ENCODE results near the gene PCIF1. TPM values are rescaled to one million over a fixed set of nuclear protein-coding genes. Genes with fewer than 3 reads are reported as not detected.

The PCIF1 gene
- total and polyA plus RNA-seq, 9 of the 15 experiments (the other 6 are each of a cell fraction or from before 2014, with no cell fraction given) = 5.8 to 29.4 (median 11.3) TPM

- TF ChIP-seq FOXM1 (IDR thresholded peaks at IDR 0.05; ENCODE audit: low read depth) = no peak
- 0 out of 2 replicates have a peak, but pooled peaks have one; percentile 19 for TF ChIP-seq FOXM1 (CRISPR knock-in tag; IDR thresholded peaks at IDR 0.05; ENCODE audit: low read depth)
- no peak for TF ChIP-seq ZNF57 (CRISPR knock-in tag; IDR thresholded peaks at IDR 0.05)
- TF ChIP-seq PRMT5 (CRISPR knock-in tag; IDR thresholded peaks at IDR 0.05) = no peak
- peak; percentile 7; the same call in 1 of the 2 replicates for TF ChIP-seq NFRKB (IDR thresholded peaks at IDR 0.05; ENCODE audit: low read depth)
- peak in 1 of 2 experiments; percentile 44 for TF ChIP-seq E2F6 (IDR thresholded peaks at IDR 0.05; ENCODE audit: borderline replicate concordance in 1 of 2, extremely low read depth in 1 of 2, insufficient read depth in 1 of 2, insufficient read length in 1 of 2, low read depth in 1 of 2, low read length in 1 of 2, poor library complexity in 1 of 2, severe bottlenecking in 1 of 2)
- peak; percentile 56; the same call in 1 of the 2 replicates for TF ChIP-seq RAD51 (IDR thresholded peaks at IDR 0.05; ENCODE audit: borderline replicate concordance, low read depth)
- 0 out of 2 replicates have a peak, but pooled peaks have one; percentile 10 for TF ChIP-seq MAX (CRISPR knock-in tag; IDR thresholded peaks at IDR 0.05)
- TF ChIP-seq POLR2G (IDR thresholded peaks at IDR 0.05; ENCODE audit: low read depth, low read length) = peak; percentile 76
- no peak for TF ChIP-seq POLR3A (IDR thresholded peaks at IDR 0.05; ENCODE audit: borderline replicate concordance, extremely low read depth, insufficient read depth, insufficient read length)
- TF ChIP-seq USF2 (CRISPR knock-in tag; IDR thresholded peaks at IDR 0.05) = peak; percentile 58
- peak; percentile 50 for TF ChIP-seq KDM5B (IDR thresholded peaks at IDR 0.05; ENCODE audit: insufficient replicate concordance, low read depth, low read length)
- peak in 1 of 2 experiments; percentile 27; a peak in 1 of 4 replicates for TF ChIP-seq MNT (conservative IDR thresholded peaks at IDR 0.05)
- no peak for TF ChIP-seq ZNF76 (CRISPR knock-in tag; IDR thresholded peaks at IDR 0.05; ENCODE audit: borderline replicate concordance)
- TF ChIP-seq USF1 (CRISPR knock-in tag; IDR thresholded peaks at IDR 0.05) = peak; percentile 61
- TF ChIP-seq RBFOX2 (IDR thresholded peaks at IDR 0.05; ENCODE audit: low read depth, low read length) = peak; percentile 75
- 0 out of 2 replicates have a peak, but pooled peaks have one; percentile 32 for TF ChIP-seq GTF2E2 (tag; IDR thresholded peaks at IDR 0.05)
- peak; percentile 76 for TF ChIP-seq TBP (optimal IDR thresholded peaks at IDR 0.05; ENCODE audit: low read depth, low read length)
- no peak for TF ChIP-seq SETDB1 (IDR thresholded peaks at IDR 0.05; ENCODE audit: low read length)
- TF ChIP-seq PHF8 (IDR thresholded peaks at IDR 0.05; ENCODE audit: borderline replicate concordance, low read length) = peak; percentile 8; the same call in 1 of the 2 replicates
Measured at GRCh38 chr20:45911486-45912343, 22.8 kb upstream of the PCIF1 start, which contains the start of gene PLTP (continued).

All from K562 (cell line).